ENCODE data around the gene FDPS.

Gene FDPS

GRCh38 chr1:155352631-155353030 is 44.0 kb downstream of the FDPS start:
- Histone ChIP-seq H3K36me3 (ENCODE audit: control insufficient read depth, insufficient read depth, low read length) (no peaks in the 10 kb centered on the region), H3K4me3 (ENCODE audit: low read length) (no peak overlapping the region), H3K27me3 (ENCODE audit: control insufficient read depth, insufficient read depth, low read length) (no peaks in the 10 kb centered on the region), H3K9ac (ENCODE audit: low read length) (no peak overlapping the region), H3K9me3 (ENCODE audit: control insufficient read depth, low read length) (no peaks in the 10 kb centered on the region), H3K4me1 (ENCODE audit: control insufficient read depth, insufficient read depth, low read length) (no peaks in the 10 kb centered on the region)

DNA sequence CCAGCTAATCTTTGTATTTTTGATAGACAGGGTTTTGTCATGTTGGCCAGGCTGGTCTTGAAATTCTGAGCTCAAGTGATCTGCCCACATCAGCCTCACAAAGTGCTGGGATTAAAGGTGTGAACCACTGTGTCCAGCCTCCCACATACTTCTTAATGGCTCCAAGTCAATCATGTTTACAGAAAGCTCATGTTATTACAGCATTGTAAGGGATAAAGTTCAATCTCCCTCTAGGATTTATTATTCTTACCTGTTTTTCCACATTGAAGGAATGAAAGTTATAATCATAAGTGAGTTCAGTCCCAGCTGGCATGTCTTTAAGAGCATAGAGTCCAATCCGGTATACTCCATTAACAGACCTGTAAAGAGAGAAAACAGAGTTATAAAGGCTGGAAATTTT is 51.4 kb downstream of the FDPS start:
- Histone ChIP-seq H3K9me3 (ENCODE audit: control insufficient read depth, low read length) (no peaks in the 10 kb centered on the region), H3K36me3 (ENCODE audit: control insufficient read depth, insufficient read depth, low read length) (peaks cover 9% of the 10 kb centered on the region), H3K4me3 (ENCODE audit: low read length) (no peak overlapping the region), H3K9ac (ENCODE audit: low read length) (no peak overlapping the region), H3K27me3 (ENCODE audit: control insufficient read depth, insufficient read depth, low read length) (no peaks in the 10 kb centered on the region), H3K4me1 (ENCODE audit: control insufficient read depth, insufficient read depth, low read length) (no peaks in the 10 kb centered on the region)
